ACC112 (cell line): Measurements from ENCODE around the gene CAMKK2.
"Not testable (repeated sequence)": the region's sequence is repeated elsewhere in the genome, so short reads cannot be mapped to it uniquely, and the experiment has no call there.

ENCODE experiments used
- H2AFZ ChIP-seq: fragments of 200-600 bp; sonication (generic); one replicate; pipeline ENCODE4 v1.6.0; 2017; ENCODE audit warnings: antibody characterized with exemption, low read length; ENCODE audit not compliant: unreplicated experiment
- H3K27ac ChIP-seq: fragments of 200-600 bp; sonication (generic); 2 replicates; pipeline ENCODE4 v1.5.1; 2014; ENCODE audit warnings: low read depth, mild to moderate bottlenecking, antibody characterized with exemption, low read length, moderate library complexity
- H3K27me3 ChIP-seq: fragments of 200-600 bp; sonication (generic); 2 replicates; pipeline ENCODE4 v1.6.1; 2014; ENCODE audit warnings: mild to moderate bottlenecking, antibody characterized with exemption, low read length, moderate library complexity, mixed read lengths; ENCODE audit not compliant: insufficient read depth
- H3K36me3 ChIP-seq: fragments of 200-600 bp; sonication (generic); 2 replicates; pipeline ENCODE4 v1.6.1; 2016; ENCODE audit warnings: mild to moderate bottlenecking, antibody characterized with exemption, low read length, moderate library complexity, mixed read lengths; ENCODE audit not compliant: insufficient read depth
- H3K4me1 ChIP-seq: fragments of 200-600 bp; sonication (generic); one replicate; pipeline ENCODE4 v1.6.1; 2016; ENCODE audit warnings: low read length, mixed read lengths; ENCODE audit not compliant: insufficient read depth, unreplicated experiment, control insufficient read depth
- H3K4me3 ChIP-seq: fragments of 200-600 bp; sonication (generic); 2 replicates; pipeline ENCODE4 v1.5.1; 2014; ENCODE audit warnings: mild to moderate bottlenecking, low read depth, low read length
- H3K79me2 ChIP-seq: fragments of 200-600 bp; sonication (generic); one replicate; pipeline ENCODE4 v1.6.0; 2016; ENCODE audit warnings: low read length; ENCODE audit not compliant: control insufficient read depth, unreplicated experiment, insufficient read depth

CAMKK2 gene

GRCh38 chr12:121298411-121298810 lies 1.9 kb upstream of the CAMKK2 start:
- not testable (repeated sequence) for H3K4me3 ChIP-seq, H3K36me3 ChIP-seq, H3K27ac ChIP-seq, H2AFZ ChIP-seq, H3K27me3 ChIP-seq, H3K4me1 ChIP-seq
- peaks cover 23% of the 10 kb centered on the region for H3K79me2 ChIP-seq

GRCh38 chr12:121297435-121297991 lies 1.0 kb upstream of the CAMKK2 start:
- Histone ChIP-seq H3K36me3 (no peaks in the 10 kb centered on the region; the same call in 1 of the 2 replicates), H3K4me1 (peaks cover 3% of the 10 kb centered on the region), H2AFZ (peak overlapping the region; percentile 71), H3K27me3 (no peaks in the 10 kb centered on the region), H3K27ac (no peak overlapping the region), H3K4me3 (peak overlapping the region; percentile 92), H3K79me2 (peaks cover 25% of the 10 kb centered on the region)

- H3K4me1 ChIP-seq, result peaks cover 3% of the 10 kb centered on the region
- H3K36me3 ChIP-seq, result no peaks in the 10 kb centered on the region; the same call in 1 of the 2 replicates
- H3K4me3 ChIP-seq, result peak overlapping the region; percentile 92
- peaks cover 29% of the 10 kb centered on the region for H3K79me2 ChIP-seq
- peak overlapping the region; percentile 75 for H2AFZ ChIP-seq
- no peaks in the 10 kb centered on the region for H3K27me3 ChIP-seq
- peak overlapping the region; percentile 14; the same call in 1 of the 2 replicates for H3K27ac ChIP-seq
These were observed 527 bp downstream of the CAMKK2 start for GRCh38 chr12:121295746-121296617.

GRCh38 chr12:121295116-121295745 lies 1.3 kb downstream of the CAMKK2 start:
- Histone ChIP-seq H3K27ac (no peak overlapping the region), H3K4me3 (peak overlapping the region; percentile 92), H3K36me3 (no peaks in the 10 kb centered on the region; the same call in 1 of the 2 replicates), H3K27me3 (no peaks in the 10 kb centered on the region), H3K4me1 (peaks cover 3% of the 10 kb centered on the region), H3K79me2 (peaks cover 29% of the 10 kb centered on the region), H2AFZ (no peak overlapping the region)

- Histone ChIP-seq H3K27ac (no peak overlapping the region), H3K27me3 (no peaks in the 10 kb centered on the region), H3K4me3 (no peak overlapping the region), H2AFZ (no peak overlapping the region), H3K79me2 (peaks cover 29% of the 10 kb centered on the region), H3K36me3 (no peaks in the 10 kb centered on the region; the same call in 1 of the 2 replicates), H3K4me1 (peaks cover 3% of the 10 kb centered on the region)
These were observed 2.2 kb downstream of the CAMKK2 start for GRCh38 chr12:121294151-121294889.

- Histone ChIP-seq H2AFZ (no peak overlapping the region), H3K27me3 (no peaks in the 10 kb centered on the region), H3K4me3 (no peak overlapping the region), H3K36me3 (no peaks in the 10 kb centered on the region; the same call in 1 of the 2 replicates), H3K79me2 (peaks cover 32% of the 10 kb centered on the region), H3K27ac (no peak overlapping the region), H3K4me1 (peaks cover 3% of the 10 kb centered on the region)
These were observed 2.9 kb downstream of the CAMKK2 start for GRCh38 chr12:121293603-121294002.

- Histone ChIP-seq H3K4me1 (peaks cover 3% of the 10 kb centered on the region), H3K36me3 (no peaks in the 10 kb centered on the region; the same call in 1 of the 2 replicates), H3K4me3 (no peak overlapping the region), H3K27ac (no peak overlapping the region), H3K79me2 (peaks cover 29% of the 10 kb centered on the region), H3K27me3 (no peaks in the 10 kb centered on the region), H2AFZ (no peak overlapping the region)
These were observed 6.1 kb downstream of the CAMKK2 start for GRCh38 chr12:121290410-121290809.

- Histone ChIP-seq H3K4me1 (no peaks in the 10 kb centered on the region), H3K27ac (no peak overlapping the region), H3K27me3 (no peaks in the 10 kb centered on the region), H3K36me3 (no peaks in the 10 kb centered on the region; the same call in 1 of the 2 replicates), H3K4me3 (no peak overlapping the region), H3K79me2 (peaks cover 26% of the 10 kb centered on the region), H2AFZ (no peak overlapping the region)
These were observed 6.5 kb downstream of the CAMKK2 start for GRCh38 chr12:121289962-121290361.

- H2AFZ ChIP-seq, result no peak overlapping the region
- peaks cover 19% of the 10 kb centered on the region for H3K79me2 ChIP-seq
- H3K27ac ChIP-seq, result no peak overlapping the region
These were observed 7.5 kb downstream of the CAMKK2 start for GRCh38 chr12:121288986-121289385.

GRCh38 chr12:121288158-121288845 lies 8.2 kb downstream of the CAMKK2 start:
- no peak overlapping the region for H3K27ac ChIP-seq
- H3K4me3 ChIP-seq, result no peak overlapping the region
- no peaks in the 10 kb centered on the region for H3K4me1 ChIP-seq
- H2AFZ ChIP-seq, result no peak overlapping the region
- peaks cover 17% of the 10 kb centered on the region for H3K79me2 ChIP-seq
- H3K27me3 ChIP-seq, result no peaks in the 10 kb centered on the region
- H3K36me3 ChIP-seq, result no peaks in the 10 kb centered on the region; the same call in 1 of the 2 replicates

More at GRCh38 chr12:121288986-121289385, 7.5 kb downstream of the CAMKK2 start:
- Histone ChIP-seq H3K4me1 (no peaks in the 10 kb centered on the region), H3K36me3 (no peaks in the 10 kb centered on the region; the same call in 1 of the 2 replicates), H3K4me3 (no peak overlapping the region), H3K27me3 (no peaks in the 10 kb centered on the region)
